ENCODE results near the gene SYNGAP1. TPM values are rescaled to one million over a fixed set of nuclear protein-coding genes. Genes with fewer than 3 reads are reported as not detected.

SYNGAP1 gene
- total and polyA plus RNA-seq, 9 of the 15 experiments (the other 6 are each of a cell fraction or from before 2014, with no cell fraction given), result 0.01 to 22.8 (median 3.2) TPM

- TF ChIP-seq ZBTB1 (CRISPR knock-in tag; IDR thresholded peaks at IDR 0.05; ENCODE audit: borderline replicate concordance, low read depth) (peak; percentile 62; the same call in 1 of the 2 replicates), ZKSCAN1 (IDR thresholded peaks at IDR 0.05; ENCODE audit: low read depth, low read length) (peak; percentile 47), TAF1 (IDR thresholded peaks at IDR 0.05; ENCODE audit: control insufficient read depth, extremely low read depth, insufficient read depth, low read length, severe bottlenecking) (peak; percentile 46), KLF1 (tag; IDR thresholded peaks at IDR 0.05) (peak; percentile 83; the same call in 1 of the 2 replicates), MYNN (IDR thresholded peaks at IDR 0.05) (peak; percentile 8; the same call in 1 of the 2 replicates), MYNN (CRISPR knock-in tag; IDR thresholded peaks at IDR 0.05) (no peak), RBBP5 (IDR thresholded peaks at IDR 0.05; ENCODE audit: borderline replicate concordance, insufficient read depth, low read length, poor library complexity, severe bottlenecking) (peak; percentile 42), TCF3 (CRISPR knock-in tag; IDR thresholded peaks at IDR 0.05) (peak; percentile 41), SMC3 (conservative IDR thresholded peaks at IDR 0.05; ENCODE audit: insufficient read depth, low read depth, low read length) (peak; percentile 92), CHD2 (IDR thresholded peaks at IDR 0.05; ENCODE audit: low read depth, low read length) (0 out of 2 replicates have a peak, but pooled peaks have one; percentile 26), ZBTB2 (IDR thresholded peaks at IDR 0.05) (peak; percentile 96), ZNF644 (tag; IDR thresholded peaks at IDR 0.05; ENCODE audit: low read depth) (0 out of 2 replicates have a peak, but pooled peaks have one; percentile 80), GTF2F1 (IDR thresholded peaks at IDR 0.05; ENCODE audit: low read depth, low read length) (peak; percentile 80; the same call in 1 of the 2 replicates), HMGN3 (IDR thresholded peaks at IDR 0.05; ENCODE audit: borderline replicate concordance, extremely low read depth, insufficient read length, low read depth, low read length) (peak; percentile 88), GABPB1 (CRISPR knock-in tag; IDR thresholded peaks at IDR 0.05) (peak; percentile 99), ZNF143 (CRISPR knock-in tag; IDR thresholded peaks at IDR 0.05) (no peak), CREM (IDR thresholded peaks at IDR 0.05; ENCODE audit: low read depth) (peak; percentile 98)
- TF ChIP-seq, protein P1, sequence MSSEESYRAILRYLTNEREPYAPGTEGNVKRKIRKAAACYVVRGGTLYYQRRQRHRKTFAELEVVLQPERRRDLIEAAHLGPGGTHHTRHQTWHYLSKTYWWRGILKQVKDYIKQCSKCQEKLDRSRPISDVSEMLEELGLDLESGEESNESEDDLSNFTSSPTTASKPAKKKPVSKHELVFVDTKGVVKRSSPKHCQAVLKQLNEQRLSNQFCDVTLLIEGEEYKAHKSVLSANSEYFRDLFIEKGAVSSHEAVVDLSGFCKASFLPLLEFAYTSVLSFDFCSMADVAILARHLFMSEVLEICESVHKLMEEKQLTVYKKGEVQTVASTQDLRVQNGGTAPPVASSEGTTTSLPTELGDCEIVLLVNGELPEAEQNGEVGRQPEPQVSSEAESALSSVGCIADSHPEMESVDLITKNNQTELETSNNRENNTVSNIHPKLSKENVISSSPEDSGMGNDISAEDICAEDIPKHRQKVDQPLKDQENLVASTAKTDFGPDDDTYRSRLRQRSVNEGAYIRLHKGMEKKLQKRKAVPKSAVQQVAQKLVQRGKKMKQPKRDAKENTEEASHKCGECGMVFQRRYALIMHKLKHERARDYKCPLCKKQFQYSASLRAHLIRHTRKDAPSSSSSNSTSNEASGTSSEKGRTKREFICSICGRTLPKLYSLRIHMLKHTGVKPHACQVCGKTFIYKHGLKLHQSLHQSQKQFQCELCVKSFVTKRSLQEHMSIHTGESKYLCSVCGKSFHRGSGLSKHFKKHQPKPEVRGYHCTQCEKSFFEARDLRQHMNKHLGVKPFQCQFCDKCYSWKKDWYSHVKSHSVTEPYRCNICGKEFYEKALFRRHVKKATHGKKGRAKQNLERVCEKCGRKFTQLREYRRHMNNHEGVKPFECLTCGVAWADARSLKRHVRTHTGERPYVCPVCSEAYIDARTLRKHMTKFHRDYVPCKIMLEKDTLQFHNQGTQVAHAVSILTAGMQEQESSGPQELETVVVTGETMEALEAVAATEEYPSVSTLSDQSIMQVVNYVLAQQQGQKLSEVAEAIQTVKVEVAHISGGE (CRISPR knock-in tag; IDR thresholded peaks at IDR 0.05), result peak in 2 of 3 experiments; percentile 76 to 94; a peak in 4 of 6 replicates
- TF ChIP-seq, protein P2, sequence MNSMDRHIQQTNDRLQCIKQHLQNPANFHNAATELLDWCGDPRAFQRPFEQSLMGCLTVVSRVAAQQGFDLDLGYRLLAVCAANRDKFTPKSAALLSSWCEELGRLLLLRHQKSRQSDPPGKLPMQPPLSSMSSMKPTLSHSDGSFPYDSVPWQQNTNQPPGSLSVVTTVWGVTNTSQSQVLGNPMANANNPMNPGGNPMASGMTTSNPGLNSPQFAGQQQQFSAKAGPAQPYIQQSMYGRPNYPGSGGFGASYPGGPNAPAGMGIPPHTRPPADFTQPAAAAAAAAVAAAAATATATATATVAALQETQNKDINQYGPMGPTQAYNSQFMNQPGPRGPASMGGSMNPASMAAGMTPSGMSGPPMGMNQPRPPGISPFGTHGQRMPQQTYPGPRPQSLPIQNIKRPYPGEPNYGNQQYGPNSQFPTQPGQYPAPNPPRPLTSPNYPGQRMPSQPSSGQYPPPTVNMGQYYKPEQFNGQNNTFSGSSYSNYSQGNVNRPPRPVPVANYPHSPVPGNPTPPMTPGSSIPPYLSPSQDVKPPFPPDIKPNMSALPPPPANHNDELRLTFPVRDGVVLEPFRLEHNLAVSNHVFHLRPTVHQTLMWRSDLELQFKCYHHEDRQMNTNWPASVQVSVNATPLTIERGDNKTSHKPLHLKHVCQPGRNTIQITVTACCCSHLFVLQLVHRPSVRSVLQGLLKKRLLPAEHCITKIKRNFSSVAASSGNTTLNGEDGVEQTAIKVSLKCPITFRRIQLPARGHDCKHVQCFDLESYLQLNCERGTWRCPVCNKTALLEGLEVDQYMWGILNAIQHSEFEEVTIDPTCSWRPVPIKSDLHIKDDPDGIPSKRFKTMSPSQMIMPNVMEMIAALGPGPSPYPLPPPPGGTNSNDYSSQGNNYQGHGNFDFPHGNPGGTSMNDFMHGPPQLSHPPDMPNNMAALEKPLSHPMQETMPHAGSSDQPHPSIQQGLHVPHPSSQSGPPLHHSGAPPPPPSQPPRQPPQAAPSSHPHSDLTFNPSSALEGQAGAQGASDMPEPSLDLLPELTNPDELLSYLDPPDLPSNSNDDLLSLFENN (IDR thresholded peaks at IDR 0.05; ENCODE audit: low read depth in 2 of 2, low read length in 2 of 2), result peak in 1 of 2 experiments; percentile 59; a peak in 1 of 4 replicates
Measured at GRCh38 chr6:33391278-33391921, 28.5 kb upstream of the SYNGAP1 start, which contains the start of gene KIFC1 (continued).
